ENCODE data around the gene UBAP1.

UBAP1 gene

GRCh38 chr9:34169125-34169524 is 9.7 kb upstream of the UBAP1 start:
- no peak for TF ChIP-seq CTCF (conservative IDR thresholded peaks at IDR 0.05)

DNA sequence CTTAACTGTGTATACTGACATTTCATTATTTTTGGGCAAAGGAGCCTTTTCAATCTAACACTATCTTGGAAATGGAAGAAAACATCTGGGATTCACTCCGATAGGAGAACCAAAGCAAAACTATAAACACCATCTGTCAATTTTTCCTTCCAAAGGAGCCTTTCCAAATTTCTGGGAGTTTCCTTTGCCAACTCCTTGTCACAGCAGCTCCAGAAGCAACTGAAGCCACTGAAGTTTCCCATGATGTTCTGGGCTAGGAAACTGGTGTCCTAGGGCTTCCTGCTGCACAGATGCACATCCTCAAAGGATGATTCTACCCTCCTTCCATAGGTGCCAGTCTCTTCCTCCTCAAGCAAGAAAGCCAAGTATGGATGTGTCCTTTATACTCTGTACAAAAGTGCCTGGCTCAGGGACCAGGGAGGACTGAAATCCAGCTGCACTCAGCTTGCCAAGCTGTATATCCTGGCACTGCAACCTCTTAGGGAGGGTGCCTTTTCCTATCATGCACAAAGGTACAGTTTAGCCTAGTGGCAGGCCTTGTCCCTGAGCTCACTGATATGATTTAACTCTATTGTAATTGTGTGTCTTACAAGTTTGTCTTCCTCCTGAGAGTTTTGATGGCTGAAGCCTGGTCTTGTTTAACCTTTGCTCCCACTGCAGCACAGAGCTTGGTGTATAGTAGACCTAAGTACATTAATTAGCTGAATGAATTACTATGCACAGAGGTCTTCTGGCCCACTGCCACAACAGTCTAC is 8.4 kb upstream of the UBAP1 start:
- no peak; the same call in 1 of the 2 replicates for TF ChIP-seq CTCF (conservative IDR thresholded peaks at IDR 0.05)
- H3K27ac ChIP-seq = peak overlapping the region; percentile 32

More at GRCh38 chr9:34169125-34169524, 9.7 kb upstream of the UBAP1 start:
- H3K27ac ChIP-seq = no peak overlapping the region

DNA sequence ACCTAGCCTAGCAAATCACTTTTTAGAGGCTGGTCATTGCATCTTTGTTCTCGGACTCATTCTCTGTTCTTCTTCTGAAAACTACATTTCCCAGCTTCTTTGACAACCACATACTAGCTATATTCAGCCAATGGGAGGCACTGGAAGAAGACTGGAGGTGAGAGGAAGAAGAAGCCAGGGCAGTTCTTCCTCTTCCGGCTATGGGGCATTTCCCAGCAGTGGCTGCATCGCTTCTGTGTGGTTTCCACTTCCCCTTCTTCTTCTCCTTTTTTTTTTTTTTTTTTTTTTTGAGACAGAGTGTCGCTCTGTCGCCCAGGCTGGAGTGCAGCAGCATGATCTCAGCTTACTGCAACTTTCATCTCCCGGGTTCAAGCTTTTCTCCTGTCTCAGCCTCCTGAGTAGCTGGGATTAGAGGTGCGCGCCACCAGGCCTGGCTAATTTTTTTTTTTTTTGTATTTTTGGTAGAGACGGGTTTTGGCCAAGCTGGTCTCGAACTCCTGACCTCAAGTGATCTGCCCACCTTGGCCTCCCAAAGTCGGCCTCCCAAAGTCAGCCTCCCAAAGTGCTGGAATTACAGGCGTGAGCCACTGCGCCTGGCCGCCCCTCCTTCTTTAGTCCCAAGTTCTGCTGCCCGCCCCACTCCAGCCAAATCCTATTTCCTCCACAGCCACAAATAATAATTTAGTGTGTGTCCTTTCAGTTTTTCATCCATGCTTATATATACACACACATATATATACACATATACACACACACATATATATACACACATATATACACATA is 6.9 kb upstream of the UBAP1 start:
- TF ChIP-seq CTCF (conservative IDR thresholded peaks at IDR 0.05) = no peak
- H3K27ac ChIP-seq = peak overlapping the region; percentile 32

GRCh38 chr9:34176089-34176488 is 2.8 kb upstream of the UBAP1 start:
- TF ChIP-seq CTCF (conservative IDR thresholded peaks at IDR 0.05) = no peak
- H3K27ac ChIP-seq = no peak overlapping the region

- peak overlapping the region; percentile 93 for H3K27ac ChIP-seq
- no peak for TF ChIP-seq CTCF (conservative IDR thresholded peaks at IDR 0.05)
Observed at GRCh38 chr9:34177593-34178435, 1.0 kb upstream of the UBAP1 start.

DNA sequence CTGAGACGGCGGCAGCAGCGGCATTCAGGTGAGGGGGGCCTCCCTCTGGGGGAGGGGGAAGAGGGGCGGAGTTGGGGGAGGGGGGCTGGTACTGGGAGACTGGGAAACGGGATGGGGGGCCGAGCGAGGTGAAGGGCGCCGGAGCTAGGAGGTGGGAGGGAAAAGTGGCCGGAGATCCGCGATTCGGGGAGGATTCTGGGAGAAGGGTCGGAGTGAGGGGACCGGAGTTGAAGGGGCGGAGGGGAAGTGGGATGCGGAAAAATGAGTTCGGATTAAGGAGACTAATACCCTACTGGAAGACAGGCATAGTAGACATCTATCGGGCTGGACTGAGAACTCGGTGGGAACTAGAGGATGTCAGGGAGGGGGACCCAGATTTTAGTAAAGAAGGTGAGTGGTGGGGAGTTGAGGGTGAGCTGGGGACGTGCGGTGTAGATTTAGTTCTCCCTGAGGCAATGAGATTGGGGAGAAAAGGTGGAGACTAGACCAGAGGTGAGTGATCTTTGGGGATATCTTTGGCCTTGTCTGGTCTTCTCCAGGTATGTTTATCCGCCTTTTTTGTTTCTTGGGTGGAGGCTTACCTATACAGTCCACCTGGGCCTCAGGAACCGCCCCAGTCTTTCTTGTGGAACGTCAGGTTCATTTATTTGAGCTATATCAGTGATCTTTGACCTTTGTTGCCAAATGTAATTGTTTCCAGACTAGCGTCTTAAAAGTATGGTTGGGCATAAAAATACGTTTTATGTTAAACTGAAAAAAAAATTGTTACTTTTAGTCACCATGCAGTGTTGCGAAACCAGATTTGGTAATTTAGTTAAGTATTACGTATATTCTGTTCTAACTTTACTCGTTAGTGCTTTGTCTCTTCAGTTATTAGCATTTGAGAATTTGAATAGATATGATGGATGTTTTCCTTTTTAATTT is 632 bp downstream of the UBAP1 start:
- no peak for TF ChIP-seq CTCF (conservative IDR thresholded peaks at IDR 0.05)

More for the DNA sequence above, 632 bp downstream of the UBAP1 start:
- H3K27ac ChIP-seq = peak overlapping the region; percentile 93

All from VCaP (cell line).